AG09319 (cell line): ENCODE data around the gene CBL.

ENCODE experiments used
- DNase-seq: peaks from one replicate; pipeline ENCODE4 v3.0.0-alpha.2; 2010; ENCODE audit warnings: low read depth; ENCODE audit errors: extremely low read depth
- TF ChIP-seq, protein P1 (sequence below): IDR thresholded peaks from 2 replicates; pipeline ENCODE4 v1.5.1; 2011; ENCODE audit warnings: low read depth, mild to moderate bottlenecking, inconsistent platforms, low read length, moderate library complexity

Gene CBL

DNA sequence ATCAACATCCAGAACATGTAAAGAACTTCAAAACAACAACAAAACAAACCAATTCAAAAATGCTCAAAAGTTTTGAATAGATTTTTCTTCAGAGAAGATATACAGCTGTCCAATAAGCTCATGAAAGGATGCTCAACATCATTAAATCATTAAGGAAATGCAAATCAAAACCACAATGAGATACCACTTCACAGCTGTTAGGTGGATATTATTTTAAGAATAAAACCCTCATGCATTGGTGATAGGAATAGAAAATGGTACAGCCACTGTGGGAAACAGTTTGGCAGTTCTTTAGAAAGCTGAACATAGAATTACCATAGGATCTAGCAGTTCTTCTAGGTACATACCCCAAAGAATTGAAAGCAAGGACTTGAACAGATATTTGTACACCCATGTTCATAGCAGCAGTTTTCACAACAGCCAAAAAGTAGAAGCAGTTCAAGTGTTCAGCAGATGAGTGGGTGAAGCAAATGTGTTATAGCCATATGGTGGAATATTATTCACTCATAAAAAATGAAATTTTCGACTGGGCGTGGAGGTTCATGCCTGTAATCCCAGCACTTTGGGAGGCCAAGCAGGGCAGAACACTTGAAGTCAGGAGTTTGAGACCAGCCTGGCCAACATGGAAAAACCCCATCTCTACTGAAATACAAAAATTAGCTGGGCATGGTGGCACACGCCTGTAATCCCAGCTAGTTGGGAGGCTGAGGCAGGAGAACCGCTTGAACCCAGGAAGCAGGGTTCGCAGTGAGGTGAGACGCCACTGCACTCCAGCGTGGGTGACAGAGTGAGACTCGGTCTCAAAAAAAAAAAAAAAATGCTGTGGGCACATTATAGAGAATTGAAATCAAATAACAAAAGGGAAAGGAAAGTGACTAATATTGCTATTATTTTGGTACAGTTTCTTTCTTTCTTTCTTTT, 42.9 kb downstream of the CBL start:
- TF ChIP-seq, protein P1, sequence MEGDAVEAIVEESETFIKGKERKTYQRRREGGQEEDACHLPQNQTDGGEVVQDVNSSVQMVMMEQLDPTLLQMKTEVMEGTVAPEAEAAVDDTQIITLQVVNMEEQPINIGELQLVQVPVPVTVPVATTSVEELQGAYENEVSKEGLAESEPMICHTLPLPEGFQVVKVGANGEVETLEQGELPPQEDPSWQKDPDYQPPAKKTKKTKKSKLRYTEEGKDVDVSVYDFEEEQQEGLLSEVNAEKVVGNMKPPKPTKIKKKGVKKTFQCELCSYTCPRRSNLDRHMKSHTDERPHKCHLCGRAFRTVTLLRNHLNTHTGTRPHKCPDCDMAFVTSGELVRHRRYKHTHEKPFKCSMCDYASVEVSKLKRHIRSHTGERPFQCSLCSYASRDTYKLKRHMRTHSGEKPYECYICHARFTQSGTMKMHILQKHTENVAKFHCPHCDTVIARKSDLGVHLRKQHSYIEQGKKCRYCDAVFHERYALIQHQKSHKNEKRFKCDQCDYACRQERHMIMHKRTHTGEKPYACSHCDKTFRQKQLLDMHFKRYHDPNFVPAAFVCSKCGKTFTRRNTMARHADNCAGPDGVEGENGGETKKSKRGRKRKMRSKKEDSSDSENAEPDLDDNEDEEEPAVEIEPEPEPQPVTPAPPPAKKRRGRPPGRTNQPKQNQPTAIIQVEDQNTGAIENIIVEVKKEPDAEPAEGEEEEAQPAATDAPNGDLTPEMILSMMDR: no peak
- no peak for DNase-seq

DNA sequence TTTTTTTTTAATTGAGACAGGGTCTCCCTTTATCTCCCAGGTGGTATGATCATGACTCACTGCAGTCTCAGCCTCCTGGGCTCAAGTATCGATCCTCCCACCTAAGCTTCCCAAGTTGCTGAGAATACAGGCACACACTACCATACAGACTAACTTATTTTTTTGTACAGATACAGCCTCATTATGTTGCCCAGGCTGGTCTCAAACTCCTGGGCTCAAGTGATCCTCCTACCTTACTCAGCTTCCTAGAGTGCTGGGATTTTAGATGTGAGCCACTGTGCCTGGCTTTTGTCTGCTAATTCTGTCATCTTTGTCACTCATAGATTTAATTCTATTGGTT, 43.5 kb downstream of the CBL start:
- no peak for DNase-seq
- TF ChIP-seq, protein P1: no peak

DNA sequence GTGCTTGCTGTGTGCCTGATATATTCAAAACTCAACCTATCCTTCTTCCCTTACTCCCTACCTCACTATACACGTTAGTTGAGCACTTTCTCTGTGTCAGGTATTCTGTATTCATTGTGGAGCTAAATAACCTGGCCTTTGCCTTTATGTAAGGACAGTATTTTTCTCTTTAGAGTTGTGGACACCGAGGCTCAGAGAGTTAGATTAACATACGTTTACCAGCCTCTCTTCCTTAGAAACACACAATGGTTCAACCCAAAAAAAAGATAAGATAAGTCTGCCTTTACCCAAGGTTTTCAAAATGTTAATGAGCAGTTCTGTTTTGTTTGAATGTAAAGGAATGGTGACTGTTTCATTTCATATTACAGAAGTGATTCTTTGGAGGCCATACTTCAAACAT, 45.0 kb downstream of the CBL start:
- TF ChIP-seq, protein P1: no peak
- DNase-seq: no peak

DNA sequence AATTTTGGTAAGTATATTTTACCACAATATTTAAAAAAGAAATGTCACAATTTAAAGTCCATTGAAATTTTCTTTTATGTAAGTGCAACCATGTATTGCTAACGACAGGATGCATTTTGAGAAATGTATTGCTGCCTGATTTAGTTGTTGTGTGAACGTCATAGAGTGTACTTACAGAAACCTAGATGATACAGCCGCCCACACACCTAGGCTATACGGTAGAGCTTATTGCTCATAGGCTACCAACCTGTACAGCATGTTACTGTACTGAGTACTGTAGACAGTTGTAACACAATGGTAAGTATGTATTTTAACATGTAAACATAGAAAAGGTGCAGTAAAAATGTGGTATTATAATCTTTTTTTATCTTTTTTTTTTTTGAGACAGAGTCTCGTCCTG, 48.1 kb downstream of the CBL start:
- DNase-seq: no peak
- TF ChIP-seq, protein P1: no peak

DNA sequence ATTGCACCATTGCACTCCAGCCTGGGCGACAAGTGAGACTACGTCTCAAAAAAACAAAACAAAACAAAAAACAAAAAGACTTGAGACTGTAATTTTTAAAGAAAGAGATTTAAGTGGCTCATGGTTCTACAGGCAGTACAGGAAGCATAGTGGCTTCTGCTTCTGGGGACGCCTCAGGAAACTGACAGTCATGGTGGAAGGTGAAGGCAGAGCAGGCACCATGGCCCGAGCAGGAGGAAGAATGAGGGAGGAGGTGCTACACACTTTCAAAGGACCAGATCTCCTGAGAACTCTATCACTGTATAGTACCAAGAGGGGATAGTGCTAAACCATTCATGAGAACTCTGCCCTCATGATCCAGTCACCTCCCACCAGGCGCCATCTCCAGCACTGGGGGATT, 52.0 kb downstream of the CBL start:
- DNase-seq: no peak
- TF ChIP-seq, protein P1: no peak

DNA sequence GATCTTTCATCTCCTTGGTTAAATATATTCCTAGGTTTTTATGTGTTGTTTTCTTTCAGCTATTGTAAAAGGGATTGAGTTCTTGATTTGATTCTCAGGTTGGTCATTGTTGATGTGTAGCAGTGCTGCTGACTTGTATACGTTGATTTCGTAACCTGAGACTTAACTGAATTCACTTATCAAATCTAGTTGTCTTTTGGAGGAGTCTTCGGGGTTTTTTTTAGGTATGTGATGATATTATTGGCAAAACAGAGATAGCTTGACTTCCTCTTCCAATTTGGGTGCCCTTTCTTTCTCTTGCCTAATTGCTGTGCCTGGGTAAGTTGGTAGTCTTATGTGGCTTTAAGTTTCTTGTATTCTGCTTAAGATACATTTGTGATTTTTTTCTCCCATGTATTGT, 52.8 kb downstream of the CBL start:
- DNase-seq: no peak
- TF ChIP-seq, protein P1: no peak

DNA sequence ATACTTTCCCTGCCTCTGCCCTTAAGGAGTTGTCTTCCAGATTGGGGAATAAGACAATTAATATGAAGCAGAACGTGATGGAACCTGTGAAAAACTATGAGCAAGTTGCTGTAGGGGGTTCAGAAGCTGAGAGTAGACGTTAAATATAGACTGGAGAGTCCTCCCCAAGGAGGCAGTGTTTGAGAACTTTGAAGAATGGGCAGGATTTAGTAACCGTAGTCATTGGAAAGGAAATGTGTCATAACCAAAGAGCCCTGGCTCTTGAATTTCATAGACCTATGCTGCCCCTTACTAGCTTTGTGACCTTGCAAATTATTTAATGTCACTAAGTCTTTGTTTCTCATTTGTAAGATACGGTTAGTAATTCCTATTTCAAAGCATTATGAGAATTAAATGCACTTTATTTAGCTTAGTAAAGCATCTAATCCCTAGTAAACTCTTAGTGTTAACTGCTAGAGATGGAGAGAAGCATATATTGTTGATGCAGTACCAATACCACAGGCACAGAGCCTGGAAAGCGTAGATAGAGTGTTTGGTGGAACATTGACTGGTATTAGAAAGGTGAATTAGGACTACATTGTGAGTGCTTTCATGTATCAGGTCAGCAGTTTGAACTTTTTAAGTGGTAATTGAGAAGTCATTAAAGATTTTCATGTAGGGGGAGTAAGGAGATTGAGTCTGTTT, 56.7 kb downstream of the CBL start:
- TF ChIP-seq, protein P1: no peak
- no peak for DNase-seq
